NCI-H82 (cell line): ENCODE data around the gene SREBF2.

Experiments used
- DNase-seq: peaks from one replicate; lab custom pipeline; 2025; lab: John Stamatoyannopoulos, UW

The SREBF2 gene

GRCh38 chr22:41832553-41833368 is at the start of gene SREBF2:
TSS of gene SREBF2 (plus strand) at chr22:41833105. CDS start at chr22:41833271, 166 bp downstream.
- DNase-seq = peak; percentile 99

GRCh38 chr22:41787331-41787730 is 45.6 kb upstream of the SREBF2 start:
- peak; percentile 98 for DNase-seq

- DNase-seq = no peak
Observed at GRCh38 chr22:41793871-41794270, 39.0 kb upstream of the SREBF2 start.

GRCh38 chr22:41798736-41799135 is 34.2 kb upstream of the SREBF2 start:
- no peak for DNase-seq

GRCh38 chr22:41799486-41800347 is 33.2 kb upstream of the SREBF2 start:
- peak; percentile 36 for DNase-seq

GRCh38 chr22:41800348-41801146 is 32.4 kb upstream of the SREBF2 start, which contains the start of gene CCDC134:
TSS of gene CCDC134 (plus strand) at chr22:41800679. CDS start at chr22:41808891, 8,212 bp downstream.
- peak; percentile 92 for DNase-seq

GRCh38 chr22:41801147-41801819 is 31.6 kb upstream of the SREBF2 start:
- DNase-seq = no peak

- DNase-seq = no peak
Observed at GRCh38 chr22:41801886-41802285, 31.0 kb upstream of the SREBF2 start.

GRCh38 chr22:41805639-41806038 is 27.3 kb upstream of the SREBF2 start:
- DNase-seq = no peak

- no peak for DNase-seq
Observed at GRCh38 chr22:41808400-41808799, 24.5 kb upstream of the SREBF2 start.

GRCh38 chr22:41810022-41810421 is 22.9 kb upstream of the SREBF2 start:
- no peak for DNase-seq

- no peak for DNase-seq
Observed at GRCh38 chr22:41812805-41813545, 19.9 kb upstream of the SREBF2 start.

GRCh38 chr22:41813726-41814410 is 19.0 kb upstream of the SREBF2 start:
- DNase-seq = no peak

- DNase-seq = peak; percentile 31
Observed at GRCh38 chr22:41815716-41816115, 17.2 kb upstream of the SREBF2 start.

- peak; percentile 90 for DNase-seq
Observed at GRCh38 chr22:41816241-41816640, 16.7 kb upstream of the SREBF2 start.

GRCh38 chr22:41816871-41817270 is 16.0 kb upstream of the SREBF2 start:
- no peak for DNase-seq

GRCh38 chr22:41818011-41818410 is 14.9 kb upstream of the SREBF2 start:
- DNase-seq = no peak

GRCh38 chr22:41818596-41818995 is 14.3 kb upstream of the SREBF2 start:
- DNase-seq = no peak

GRCh38 chr22:41819257-41819656 is 13.6 kb upstream of the SREBF2 start:
- DNase-seq = no peak

- DNase-seq = no peak
Observed at GRCh38 chr22:41820447-41820846, 12.5 kb upstream of the SREBF2 start.
